Stimulated activated CD4-positive, alpha-beta T cell treated with anti-CD3 and anti-CD28 coated beads, Interleukin-12 subunit alpha, Interleukin-12 subunit beta, amount 100 ng/mL, for 4 hours (primary cell): Measurements from ENCODE around the gene CMTR1.
"Not testable (repeated sequence)": the region's sequence is repeated elsewhere in the genome, so short reads cannot be mapped to it uniquely, and the experiment has no call there.

ENCODE experiments used
- DNase-seq: peaks from one replicate; pipeline ENCODE4 v3.0.0-alpha.2; 2020

Gene CMTR1

GRCh38 chr6:37435373-37435772 lies 2.4 kb downstream of the CMTR1 start:
- DNase-seq, result no peak

DNA sequence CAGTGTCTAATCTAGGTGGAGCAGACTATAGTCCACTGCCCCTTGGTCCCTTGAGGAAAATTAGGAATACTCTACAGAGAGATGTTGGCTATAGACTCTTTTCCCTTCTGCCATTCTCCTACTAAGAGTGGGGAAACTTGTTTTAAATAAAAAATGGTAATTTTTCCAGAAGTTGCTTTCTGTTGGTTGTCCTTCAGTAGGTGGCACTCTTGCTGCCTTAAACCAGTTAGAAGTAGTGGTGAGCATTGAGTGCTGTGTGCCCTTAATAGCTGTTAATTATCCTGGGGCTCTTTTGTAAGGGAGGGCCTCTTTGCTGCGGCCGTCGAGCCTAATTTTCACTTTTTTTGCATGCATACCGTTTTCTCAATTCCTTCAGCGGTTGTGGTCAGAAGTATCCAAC lies 2.8 kb downstream of the CMTR1 start:
- no peak for DNase-seq

DNA sequence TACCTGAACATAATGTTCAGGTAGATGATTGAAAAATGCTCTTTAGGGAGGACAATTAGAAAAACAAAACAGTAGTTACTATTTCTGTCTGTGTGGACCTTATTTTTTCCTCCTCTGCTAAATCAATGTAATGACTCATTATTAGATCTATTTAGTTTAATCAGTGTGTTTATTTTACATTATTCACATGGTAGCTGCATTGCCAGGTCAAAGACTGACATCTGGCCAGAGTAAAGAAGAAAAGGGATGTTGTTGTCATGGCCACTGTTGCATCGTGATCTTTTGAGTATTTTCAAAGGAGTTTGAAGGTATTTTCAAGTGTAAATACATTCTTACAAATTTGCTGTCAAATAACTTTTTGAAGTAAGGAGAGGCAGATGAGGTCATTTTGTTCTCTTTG lies 5.9 kb downstream of the CMTR1 start:
- no peak for DNase-seq

DNA sequence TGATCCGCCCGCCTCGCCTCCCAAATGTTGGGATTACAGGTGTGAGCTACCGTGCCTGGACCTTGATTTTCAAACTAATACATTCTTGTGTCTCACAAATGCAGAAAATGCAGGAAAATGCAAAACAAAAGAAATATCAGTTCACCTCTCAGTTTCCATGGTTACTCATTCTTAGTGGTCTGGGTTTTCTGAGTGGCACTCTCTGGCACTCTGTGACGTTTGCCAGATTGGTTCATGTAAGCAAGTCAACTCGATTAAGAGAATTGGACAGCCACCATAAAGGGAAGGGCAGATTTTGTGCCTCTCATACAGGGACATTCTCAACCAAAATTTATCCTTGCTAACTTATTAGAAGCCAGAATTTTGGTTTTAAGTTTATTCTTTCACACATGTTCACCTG lies 8.6 kb downstream of the CMTR1 start:
- no peak for DNase-seq

DNA sequence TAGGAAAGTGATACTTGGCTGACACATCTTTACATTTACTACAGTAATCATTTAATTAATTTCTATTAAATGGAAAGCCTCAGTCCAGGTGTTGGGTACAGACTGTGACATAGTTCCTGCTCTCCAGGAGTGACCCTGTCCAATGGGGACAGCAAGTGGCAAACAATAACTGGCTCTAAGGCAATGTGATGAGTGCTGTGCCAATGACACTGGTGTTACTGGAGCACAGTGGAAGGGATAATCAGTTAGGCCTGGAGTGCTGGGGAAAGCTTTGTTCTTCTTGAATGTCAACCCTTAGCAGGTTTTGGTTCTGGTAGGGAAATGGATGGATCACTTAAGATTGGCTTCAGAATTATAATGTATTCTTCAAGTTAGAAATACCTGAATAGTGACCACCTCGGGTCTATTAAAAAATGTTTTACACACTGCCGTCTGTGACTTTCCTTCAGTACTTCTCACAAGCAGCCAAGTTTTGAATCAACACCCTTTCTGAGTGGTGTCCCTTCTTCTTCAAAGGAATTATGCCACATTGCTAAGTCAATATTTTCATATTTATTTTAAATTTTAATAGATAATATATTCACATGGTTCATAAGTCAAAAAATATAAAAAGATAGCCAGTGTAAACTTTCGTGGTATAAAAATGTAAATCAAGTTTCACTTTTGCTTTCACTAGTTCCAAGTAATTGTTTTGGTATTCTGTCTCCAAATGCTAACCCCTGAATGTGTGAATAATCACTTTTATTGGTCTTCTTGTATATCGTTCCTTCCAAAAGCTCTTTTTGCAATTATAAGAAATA lies 9.6 kb downstream of the CMTR1 start:
- DNase-seq, result no peak

DNA sequence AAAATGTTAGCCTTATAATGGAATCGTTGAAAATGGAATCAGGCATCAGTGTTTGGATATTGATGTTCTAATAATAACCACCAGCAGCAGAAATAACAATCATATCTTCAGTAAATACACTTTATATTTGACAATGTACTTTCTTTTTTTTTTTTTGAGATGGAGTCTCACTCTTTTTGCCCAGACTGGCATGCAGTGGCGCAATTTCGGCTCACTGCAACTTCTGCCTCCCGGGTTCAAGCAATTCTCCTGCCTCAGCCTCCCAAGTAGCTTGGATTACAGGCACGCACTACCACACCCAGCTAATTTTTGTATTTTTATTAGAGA lies 10.2 kb downstream of the CMTR1 start:
- DNase-seq, result not testable (repeated sequence)

GRCh38 chr6:37449984-37450383 lies 17.0 kb downstream of the CMTR1 start:
- DNase-seq, result no peak

DNA sequence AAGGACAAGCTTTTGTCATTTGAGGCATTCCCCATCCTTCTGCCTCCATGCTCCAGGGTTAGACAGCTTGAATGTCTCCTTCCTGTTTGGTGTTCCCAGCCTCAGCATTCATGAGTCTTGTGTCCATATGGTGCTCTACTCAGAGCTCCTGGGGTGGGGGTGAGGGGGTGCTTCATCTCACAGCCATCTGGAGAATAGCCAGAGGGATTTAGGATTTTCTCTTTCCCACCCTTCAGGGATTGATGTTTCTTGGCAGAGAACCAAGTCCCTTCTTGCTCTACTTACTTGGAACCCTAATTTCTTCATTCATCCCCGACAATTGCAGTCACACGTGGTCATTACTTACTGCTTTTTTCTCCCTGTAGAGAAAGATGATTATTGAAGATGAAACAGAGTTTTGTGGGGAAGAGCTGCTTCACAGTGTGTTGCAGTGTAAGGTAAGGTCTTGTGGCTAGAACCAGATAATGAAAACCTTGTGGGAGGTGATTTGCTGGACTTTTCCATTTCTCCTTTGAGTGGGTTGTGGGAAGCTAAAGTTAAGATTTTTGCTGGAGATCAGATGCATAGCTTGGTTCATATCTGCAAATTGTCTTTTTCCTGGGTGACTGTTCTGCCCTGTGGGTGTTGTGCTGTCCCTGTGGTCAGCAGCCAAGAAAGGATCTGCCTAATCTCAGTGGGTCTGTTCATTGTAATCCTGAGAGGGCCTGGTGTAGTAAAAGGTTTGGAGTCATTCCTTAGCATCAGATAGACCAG lies 18.6 kb downstream of the CMTR1 start:
- no peak for DNase-seq

DNA sequence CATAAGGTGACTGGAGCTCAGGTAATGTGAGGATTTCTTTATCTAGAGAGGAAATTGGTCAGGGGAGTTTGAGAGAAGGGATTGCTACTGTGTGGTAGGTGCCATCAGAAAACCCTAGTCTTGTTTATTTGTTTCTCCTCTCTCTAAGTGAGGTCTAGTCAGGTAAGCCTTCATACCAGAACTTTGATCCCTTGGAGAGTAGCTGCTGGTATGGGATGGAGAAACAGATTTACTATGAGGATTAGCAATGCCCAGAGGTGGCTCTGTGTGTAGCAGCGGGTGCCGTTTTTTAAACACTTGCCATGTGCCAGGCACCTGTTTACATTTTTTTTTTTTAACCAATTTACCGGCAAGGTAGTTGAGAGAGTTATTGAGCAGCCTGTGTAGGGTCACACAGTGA lies 19.5 kb downstream of the CMTR1 start:
- DNase-seq, result no peak

DNA sequence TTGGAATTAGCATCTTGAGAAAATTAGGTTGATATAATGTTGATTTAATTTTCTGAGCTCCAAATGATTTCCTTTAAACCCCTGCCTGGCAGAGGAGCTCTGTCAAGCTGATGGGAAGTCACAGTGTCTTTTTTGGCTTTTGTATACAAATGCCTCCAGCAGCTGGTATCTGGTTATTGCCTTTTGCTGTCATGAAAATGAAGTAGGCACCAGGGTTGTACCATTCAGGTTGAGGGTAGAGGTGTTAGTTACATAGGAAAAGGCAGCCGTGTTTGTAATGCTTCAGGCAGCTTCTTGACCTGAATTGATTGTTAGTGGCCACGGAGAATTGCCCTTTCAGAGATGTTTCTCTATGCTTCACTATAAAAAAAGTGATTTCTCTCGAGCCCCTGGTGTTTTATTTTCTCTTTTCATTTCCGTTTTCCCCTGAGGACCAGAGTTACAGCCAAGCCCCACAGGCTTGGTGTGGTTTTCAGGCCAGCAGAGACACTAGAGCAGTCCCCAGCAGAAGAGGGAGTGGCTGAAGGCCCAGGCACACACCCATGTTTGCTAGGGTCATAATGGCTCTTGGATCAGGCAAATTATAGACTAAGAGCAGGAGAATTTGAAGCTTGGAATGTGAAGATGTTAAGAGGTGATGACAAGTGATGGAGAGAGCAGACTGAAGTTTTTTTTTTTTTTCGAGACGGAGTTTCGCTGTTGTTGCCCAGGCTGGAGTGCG lies 21.6 kb downstream of the CMTR1 start:
- no peak for DNase-seq

DNA sequence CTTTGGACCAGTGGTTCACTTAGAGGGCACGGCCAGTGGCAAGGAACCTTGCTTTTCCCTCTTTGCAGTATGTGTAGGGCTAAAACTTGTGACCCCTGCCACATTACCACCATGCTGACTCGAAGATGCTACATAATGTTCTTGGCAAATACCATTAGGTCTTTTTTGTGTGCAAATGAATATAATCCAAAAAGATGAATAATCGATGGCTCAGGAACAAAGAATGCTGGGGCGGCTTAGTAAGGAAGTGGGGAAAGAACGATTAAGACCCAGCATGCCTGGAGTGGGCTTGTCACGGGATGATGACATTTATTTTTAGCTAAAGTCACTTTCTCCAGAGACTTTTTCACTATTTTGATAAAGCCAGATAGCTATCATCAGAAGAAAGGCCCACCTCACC lies 23.1 kb downstream of the CMTR1 start:
- DNase-seq, result no peak

GRCh38 chr6:37456816-37457560 lies 24.0 kb downstream of the CMTR1 start:
- DNase-seq, result no peak

- no peak for DNase-seq
These were observed 27.2 kb downstream of the CMTR1 start for GRCh38 chr6:37459981-37460800.

- no peak for DNase-seq
These were observed 27.8 kb downstream of the CMTR1 start for GRCh38 chr6:37460805-37461204.

- DNase-seq, result no peak
These were observed 30.1 kb downstream of the CMTR1 start for GRCh38 chr6:37463110-37463509.

GRCh38 chr6:37467718-37468117 lies 34.7 kb downstream of the CMTR1 start:
- no peak for DNase-seq

DNA sequence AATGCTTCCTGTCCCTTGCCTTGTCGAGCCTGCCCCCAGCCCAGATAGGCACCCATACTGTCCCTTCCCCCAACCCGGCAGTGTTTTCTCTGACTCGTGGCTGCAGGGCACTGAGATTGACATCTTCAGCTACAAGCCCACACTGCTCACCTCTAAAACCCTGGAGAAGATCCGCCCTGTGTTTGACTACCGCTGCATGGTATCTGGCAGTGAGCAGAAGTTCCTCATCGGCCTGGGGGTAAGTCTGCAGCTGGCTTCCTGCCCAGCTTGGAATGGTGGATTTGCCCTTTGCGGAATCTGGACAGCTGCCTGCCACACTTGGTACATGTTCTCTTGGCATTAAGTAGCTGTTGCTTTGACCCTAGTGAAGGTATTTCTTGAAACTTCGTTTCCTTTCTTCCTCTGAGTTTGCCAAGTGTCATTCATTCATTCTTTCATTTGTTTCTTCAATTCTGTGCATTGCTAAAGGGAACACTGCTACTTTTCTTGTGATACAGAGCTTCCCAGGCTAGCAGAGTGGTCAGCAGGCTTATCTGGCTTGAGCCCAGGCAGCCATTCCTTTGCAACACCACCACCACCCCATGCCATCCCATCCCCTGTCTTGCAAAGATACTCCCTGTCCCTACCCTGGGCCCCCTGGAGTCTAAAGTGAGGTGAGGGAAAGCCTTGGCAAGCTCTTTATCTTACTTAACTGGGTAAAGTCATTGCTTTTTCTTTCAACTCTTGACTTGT lies 40.5 kb downstream of the CMTR1 start:
- no peak for DNase-seq

DNA sequence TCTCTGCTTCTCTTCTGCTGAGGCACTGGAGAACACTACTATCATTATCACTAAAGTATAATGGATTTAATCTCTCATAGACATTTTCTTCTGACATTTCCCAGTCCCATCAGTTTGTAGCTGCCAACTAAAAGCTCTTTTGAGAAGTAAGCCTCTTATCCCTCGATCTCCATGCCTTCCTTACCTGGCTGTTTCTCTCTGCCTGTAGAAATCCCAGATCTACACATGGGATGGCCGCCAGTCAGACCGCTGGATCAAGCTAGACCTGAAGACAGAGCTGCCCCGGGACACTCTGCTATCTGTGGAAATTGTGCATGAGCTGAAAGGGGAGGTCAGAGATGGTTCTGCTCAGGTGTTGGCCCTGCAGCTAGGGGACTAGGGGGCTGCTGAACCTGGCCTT lies 41.3 kb downstream of the CMTR1 start:
- no peak for DNase-seq

DNA sequence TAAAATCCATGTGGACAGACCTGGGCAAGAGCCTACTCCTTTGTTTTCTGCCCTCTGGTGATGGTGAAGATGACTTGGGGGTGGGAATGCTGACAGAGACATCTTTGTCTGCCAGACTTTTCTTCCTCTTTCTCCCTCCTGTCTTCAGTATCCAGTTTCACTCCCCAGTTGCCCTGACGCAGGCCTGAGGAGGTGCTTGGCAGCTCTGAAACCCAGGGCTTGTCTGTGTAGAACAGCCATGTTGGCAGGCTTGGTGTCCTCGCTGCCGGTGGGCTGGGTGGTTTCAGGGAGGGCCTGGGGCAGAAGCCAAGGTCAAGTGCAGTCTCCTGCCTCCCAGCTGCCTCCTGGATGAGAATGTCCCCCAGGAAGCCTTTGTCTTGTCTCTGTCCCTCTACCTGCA lies 44.2 kb downstream of the CMTR1 start:
- no peak for DNase-seq

GRCh38 chr6:37477656-37478435 lies 44.8 kb downstream of the CMTR1 start:
- DNase-seq, result no peak

- no peak for DNase-seq
These were observed 45.8 kb downstream of the CMTR1 start for GRCh38 chr6:37478827-37479226.
